Stomach (tissue), 4 donors: ENCODE data around the gene IGBP1.

ENCODE experiments used
- CTCF ChIP-seq, 7 experiments: fragments of 450-650 bp in 4 of 7; fragments of 200-600 bp in 3 of 7; sonication (generic) in 3 of 7; IDR thresholded peaks; one replicate each; pipeline ENCODE4 v1.5.1; 2016 to 2019; ENCODE audit warnings: antibody characterized with exemption in 7 of 7, control low read depth in 2 of 7, mild to moderate bottlenecking in 1 of 7
- EP300 ChIP-seq: sonication (generic); formaldehyde crosslinking; IDR thresholded peaks from one replicate; pipeline ENCODE4 v1.6.1; 2017; ENCODE audit warnings: antibody characterized with exemption
- POLR2A ChIP-seq, 4 donors: fragments of 450-650 bp; IDR thresholded peaks; one replicate each; pipeline ENCODE4 v1.6.1; 2016; ENCODE audit warnings: antibody characterized with exemption in 4 of 4, control low read depth in 2 of 4, mild to moderate bottlenecking in 1 of 4, moderate library complexity in 1 of 4

GRCh38 chrX:70128071-70128470 lies 5.2 kb upstream of the IGBP1 start:
- TF ChIP-seq CTCF (IDR thresholded peaks at IDR 0.05) (no peak), EP300 (no peak), POLR2A (IDR thresholded peaks at IDR 0.05) (no peak)
